SK-N-SH (cell line): ENCODE measurements around the gene WDR7. TPM values are rescaled to one million over a fixed set of nuclear protein-coding genes. Genes with fewer than 3 reads are reported as not detected.

Source experiments
- CTCF ChIA-PET: fragments of 300-600, 350-600 bp; formaldehyde crosslinking; extraction: SDS; loops from one replicate; lab custom pipeline; 2021; lab: Yijun Ruan, JAX
- POLR2A ChIA-PET: fragments of 350-600 bp; sonication (Branson Sonifier 250); formaldehyde crosslinking; extraction: SDS; loops from one replicate; lab custom pipeline; 2020; ENCODE audit warnings: antibody characterized with exemption, inconsistent platforms; lab: Yijun Ruan, JAX
- DNase-seq: peaks from one replicate; pipeline ENCODE4 v3.0.0; 2012
- H2AFZ ChIP-seq: fragments of 200-600 bp; sonication (generic); 2 replicates; pipeline ENCODE4 v1.8.1; 2016; ENCODE audit warnings: antibody characterized with exemption, mild to moderate bottlenecking, low read depth
- H3F3A ChIP-seq: fragments of 200-600 bp; sonication (generic); replicated peaks from 2 replicates; pipeline ENCODE3; 2016; ENCODE audit warnings: antibody characterized with exemption, mild to moderate bottlenecking; ENCODE audit not compliant: insufficient read depth
- H3K27ac ChIP-seq, 2 experiments: fragments of 200-500 bp in 1 of 2; fragments of 200-600 bp in 1 of 2; sonication (Bioruptor generic) in 1 of 2; sonication (generic), shearing (Covaris generic) in 1 of 2; 2 replicates each; pipeline versions ENCODE4 v1.5.1 to v1.6.1; 2014 to 2016; ENCODE audit warnings: low read depth in 2 of 2, inconsistent platforms in 1 of 2, low read length in 1 of 2, mild to moderate bottlenecking in 1 of 2, mixed read lengths in 1 of 2
- H3K27me3 ChIP-seq: fragments of 200-600 bp; sonication (generic), shearing (Covaris generic); 2 replicates; pipeline ENCODE4 v1.6.1; 2016; ENCODE audit warnings: mixed run types; ENCODE audit not compliant: insufficient read depth
- H3K36me3 ChIP-seq, 2 experiments: fragments of 200-500 bp in 1 of 2; fragments of 200-600 bp in 1 of 2; sonication (Bioruptor generic) in 1 of 2; sonication (generic) in 1 of 2; replicated peaks in 1 of 2; 2 replicates each; pipeline versions ENCODE3 to v1.5.1; 2014 to 2016; ENCODE audit warnings: low read length in 1 of 2, mild to moderate bottlenecking in 1 of 2; ENCODE audit not compliant: insufficient read depth in 2 of 2, control insufficient read depth in 1 of 2
- H3K4me1 ChIP-seq, 2 experiments: fragments of 200-500 bp in 1 of 2; fragments of 200-600 bp in 1 of 2; sonication (Bioruptor generic) in 1 of 2; sonication (generic), shearing (Covaris generic) in 1 of 2; 2 replicates each; pipeline versions ENCODE4 v1.5.1 to v1.6.1; 2014 to 2016; ENCODE audit warnings: low read depth in 1 of 2, low read length in 1 of 2, mixed run types in 1 of 2; ENCODE audit not compliant: insufficient read depth in 2 of 2, control insufficient read depth in 1 of 2
- H3K4me2 ChIP-seq: fragments of 200-600 bp; sonication (generic), shearing (Covaris generic); 2 replicates; pipeline ENCODE4 v1.6.1; 2017; ENCODE audit warnings: mixed run types
- H3K4me3 ChIP-seq, 2 experiments: fragments of 200-500 bp in 1 of 2; fragments of 200-600 bp in 1 of 2; sonication (Bioruptor generic) in 1 of 2; sonication (generic), shearing (Covaris generic) in 1 of 2; 2 replicates each; pipeline versions ENCODE4 v1.5.1 to v1.8.1; 2014 to 2016; ENCODE audit warnings: low read depth in 2 of 2, inconsistent platforms in 1 of 2, low read length in 1 of 2, mild to moderate bottlenecking in 1 of 2, mixed read lengths in 1 of 2, moderate library complexity in 1 of 2
- H3K79me2 ChIP-seq: fragments of 200-600 bp; sonication (generic); 2 replicates; pipeline ENCODE4 v1.8.1; 2017; ENCODE audit warnings: mild to moderate bottlenecking; ENCODE audit not compliant: insufficient read depth
- H3K9ac ChIP-seq: fragments of 200-600 bp; sonication (generic); 2 replicates; pipeline ENCODE4 v1.6.1; 2017; ENCODE audit warnings: mixed run types
- H3K9me2 ChIP-seq: fragments of 200-600 bp; sonication (generic); 2 replicates; pipeline ENCODE4 v1.6.1; 2017; ENCODE audit warnings: mixed run types
- H3K9me3 ChIP-seq: fragments of 200-600 bp; sonication (generic); 2 replicates; pipeline ENCODE4 v1.6.1; 2017; ENCODE audit warnings: mixed run types, mild to moderate bottlenecking, moderate library complexity
- H4K20me1 ChIP-seq: fragments of 200-600 bp; sonication (generic); 2 replicates; pipeline ENCODE4 v1.6.1; 2017; ENCODE audit warnings: mild to moderate bottlenecking, mixed run types; ENCODE audit not compliant: insufficient read depth
- CHD2 ChIP-seq: fragments of 150-350 bp; IDR thresholded peaks from 2 replicates; pipeline ENCODE4 v1.6.1; 2018; ENCODE audit warnings: low read length; ENCODE audit not compliant: partially characterized antibody
- CTCF ChIP-seq: fragments of 200-600 bp; sonication (generic); IDR thresholded peaks from 2 replicates; pipeline ENCODE4 v1.6.1; 2017; ENCODE audit warnings: antibody characterized with exemption, mild to moderate bottlenecking, moderate library complexity
- ELF1 ChIP-seq: IDR thresholded peaks from 2 replicates; pipeline ENCODE4 v1.4.0; 2012
- FOXJ3 ChIP-seq: sonication (generic); formaldehyde crosslinking; IDR thresholded peaks from 2 replicates; pipeline ENCODE4 v1.5.1; 2020; ENCODE audit warnings: mild to moderate bottlenecking, missing genetic modification reagents
- FOXM1 ChIP-seq: IDR thresholded peaks from 2 replicates; pipeline ENCODE4 v1.4.0; 2012; ENCODE audit warnings: low read depth, mild to moderate bottlenecking
- GABPA ChIP-seq: IDR thresholded peaks from 2 replicates; pipeline ENCODE4 v1.4.0; 2012; ENCODE audit warnings: low read depth, mild to moderate bottlenecking
- JUND ChIP-seq: IDR thresholded peaks from 2 replicates; pipeline ENCODE4 v1.4.0; 2012
- NRF1 ChIP-seq: IDR thresholded peaks from 2 replicates; pipeline ENCODE4 v1.6.1; 2012; ENCODE audit warnings: low read depth, mild to moderate bottlenecking, low read length
- PBX3 ChIP-seq: IDR thresholded peaks from 2 replicates; pipeline ENCODE4; 2012
- RFX5 ChIP-seq: IDR thresholded peaks from 2 replicates; pipeline ENCODE4 v1.6.1; 2012; ENCODE audit warnings: mild to moderate bottlenecking, improper control_type of control experiment, low read length
- RXRA ChIP-seq: IDR thresholded peaks from 2 replicates; pipeline ENCODE4 v1.4.0; 2012; ENCODE audit warnings: low read depth, mild to moderate bottlenecking, borderline replicate concordance
- SMC3 ChIP-seq: IDR thresholded peaks from 2 replicates; pipeline ENCODE4 v1.6.1; 2012; ENCODE audit warnings: low read depth, low read length, improper control_type of control experiment
- TCF12 ChIP-seq: IDR thresholded peaks from 2 replicates; pipeline ENCODE4 v1.4.0; 2012
- YY1 ChIP-seq: IDR thresholded peaks from 2 replicates; pipeline ENCODE4 v1.4.0; 2012; ENCODE audit warnings: low read depth, mild to moderate bottlenecking
- WGBS: methylation state at CpG from one replicate; pipeline ENCODE4 v1.1.6; 2017; ENCODE audit warnings: low lambda C conversion rate; 5-methylcytosine and 5-hydroxymethylcytosine counted together
- polyA plus RNA-seq, 3 experiments: library from polyadenylated mRNA; depleted of rRNA; stranded (reverse); fragments of >200 nt; gene quantifications; 2 replicates each; pipeline ENCODE4 v1.2.3, GENCODE V29; 2012
- TF ChIP-seq, protein P1 (sequence below): IDR thresholded peaks from 2 replicates; pipeline ENCODE4 v1.4.0; 2012; ENCODE audit warnings: low read depth, borderline replicate concordance
- TF ChIP-seq, protein P2 (sequence below): IDR thresholded peaks from 2 replicates; pipeline ENCODE4 v1.6.1; 2012; ENCODE audit warnings: mild to moderate bottlenecking, low read depth, low read length, moderate library complexity
- TF ChIP-seq, protein P3 (sequence below): IDR thresholded peaks from 2 replicates; pipeline ENCODE4 v1.4.0; 2012; ENCODE audit warnings: low read depth, borderline replicate concordance
- TF ChIP-seq, protein P4 (sequence below): IDR thresholded peaks from 2 replicates; pipeline ENCODE4 v1.4.0; 2012; ENCODE audit warnings: low read depth

WDR7 gene
- polyA plus RNA-seq, 1 of the 3 experiments (the other 2 are of a cell fraction): 4.1 TPM

GRCh38 chr18:56651771-56652092 lies 573 bp downstream of the WDR7 start:
- WGBS: 2% methylated on average over 4 of the region's 5 CpGs
- CTCF ChIA-PET: interaction anchor here (1.4 to 2.4 kb wide), 2 partner anchors 11 to 49 kb away, joined by 5 to 15 read pairs; no protein-coding TSS in a partner anchor
- no peak for TF ChIP-seq NRF1
- TF ChIP-seq, protein P1, sequence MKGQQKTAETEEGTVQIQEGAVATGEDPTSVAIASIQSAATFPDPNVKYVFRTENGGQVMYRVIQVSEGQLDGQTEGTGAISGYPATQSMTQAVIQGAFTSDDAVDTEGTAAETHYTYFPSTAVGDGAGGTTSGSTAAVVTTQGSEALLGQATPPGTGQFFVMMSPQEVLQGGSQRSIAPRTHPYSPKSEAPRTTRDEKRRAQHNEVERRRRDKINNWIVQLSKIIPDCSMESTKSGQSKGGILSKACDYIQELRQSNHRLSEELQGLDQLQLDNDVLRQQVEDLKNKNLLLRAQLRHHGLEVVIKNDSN: no peak
- TF ChIP-seq, protein P2, sequence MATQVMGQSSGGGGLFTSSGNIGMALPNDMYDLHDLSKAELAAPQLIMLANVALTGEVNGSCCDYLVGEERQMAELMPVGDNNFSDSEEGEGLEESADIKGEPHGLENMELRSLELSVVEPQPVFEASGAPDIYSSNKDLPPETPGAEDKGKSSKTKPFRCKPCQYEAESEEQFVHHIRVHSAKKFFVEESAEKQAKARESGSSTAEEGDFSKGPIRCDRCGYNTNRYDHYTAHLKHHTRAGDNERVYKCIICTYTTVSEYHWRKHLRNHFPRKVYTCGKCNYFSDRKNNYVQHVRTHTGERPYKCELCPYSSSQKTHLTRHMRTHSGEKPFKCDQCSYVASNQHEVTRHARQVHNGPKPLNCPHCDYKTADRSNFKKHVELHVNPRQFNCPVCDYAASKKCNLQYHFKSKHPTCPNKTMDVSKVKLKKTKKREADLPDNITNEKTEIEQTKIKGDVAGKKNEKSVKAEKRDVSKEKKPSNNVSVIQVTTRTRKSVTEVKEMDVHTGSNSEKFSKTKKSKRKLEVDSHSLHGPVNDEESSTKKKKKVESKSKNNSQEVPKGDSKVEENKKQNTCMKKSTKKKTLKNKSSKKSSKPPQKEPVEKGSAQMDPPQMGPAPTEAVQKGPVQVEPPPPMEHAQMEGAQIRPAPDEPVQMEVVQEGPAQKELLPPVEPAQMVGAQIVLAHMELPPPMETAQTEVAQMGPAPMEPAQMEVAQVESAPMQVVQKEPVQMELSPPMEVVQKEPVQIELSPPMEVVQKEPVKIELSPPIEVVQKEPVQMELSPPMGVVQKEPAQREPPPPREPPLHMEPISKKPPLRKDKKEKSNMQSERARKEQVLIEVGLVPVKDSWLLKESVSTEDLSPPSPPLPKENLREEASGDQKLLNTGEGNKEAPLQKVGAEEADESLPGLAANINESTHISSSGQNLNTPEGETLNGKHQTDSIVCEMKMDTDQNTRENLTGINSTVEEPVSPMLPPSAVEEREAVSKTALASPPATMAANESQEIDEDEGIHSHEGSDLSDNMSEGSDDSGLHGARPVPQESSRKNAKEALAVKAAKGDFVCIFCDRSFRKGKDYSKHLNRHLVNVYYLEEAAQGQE: no peak

DNA sequence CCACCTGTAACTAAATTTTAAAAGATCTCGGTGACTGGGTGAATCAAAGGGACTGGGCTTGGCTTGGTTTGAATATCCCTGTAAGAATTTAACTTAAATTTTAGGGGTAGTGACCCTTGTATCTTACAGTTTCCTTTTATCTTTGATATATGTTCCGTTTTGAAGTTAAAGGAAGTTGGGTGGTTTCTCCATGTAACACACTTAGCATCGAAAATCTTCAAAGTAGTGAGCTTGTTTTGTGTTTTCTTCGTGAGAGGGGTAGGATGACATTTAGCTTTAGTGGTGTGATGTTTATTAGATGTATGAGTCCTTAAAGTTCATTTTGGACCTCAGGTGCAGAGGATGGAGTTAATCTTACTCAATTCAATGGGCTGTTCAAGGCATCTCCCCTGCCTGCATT lies 1.6 kb downstream of the WDR7 start:
- ChIA-PET CTCF (interaction anchor here (0.6 to 0.7 kb wide), 2 partner anchors 14 to 50 kb away, joined by 3 read pairs; no protein-coding TSS in a partner anchor), POLR2A (interaction anchor here (2.7 kb wide), 1 partner anchor 15 kb away, joined by 10 read pairs; the partner anchor contains the start of gene TXNL1)
- Histone ChIP-seq H3K36me3 (no peaks in the 10 kb centered on the region), H2AFZ (no peak overlapping the region), H3K9me2 (no peaks in the 10 kb centered on the region), H3K4me1 (peaks cover 0 to 13% of the 10 kb centered on the region in 2 experiments; a peak in 2 of 4 replicates), H3K9ac (no peak overlapping the region), H4K20me1 (no peaks in the 10 kb centered on the region), H3K4me2 (no peak overlapping the region), H3K27me3 (no peaks in the 10 kb centered on the region), H3K4me3 (no peak overlapping the region), H3K27ac (no peak overlapping the region), H3K79me2 (peaks cover 60% of the 10 kb centered on the region), H3F3A (no peaks in the 10 kb centered on the region), H3K9me3 (no peaks in the 10 kb centered on the region)
- 77% methylated on average over 4 of the region's 4 CpGs for WGBS
- DNase-seq: no peak
- TF ChIP-seq, protein P3, sequence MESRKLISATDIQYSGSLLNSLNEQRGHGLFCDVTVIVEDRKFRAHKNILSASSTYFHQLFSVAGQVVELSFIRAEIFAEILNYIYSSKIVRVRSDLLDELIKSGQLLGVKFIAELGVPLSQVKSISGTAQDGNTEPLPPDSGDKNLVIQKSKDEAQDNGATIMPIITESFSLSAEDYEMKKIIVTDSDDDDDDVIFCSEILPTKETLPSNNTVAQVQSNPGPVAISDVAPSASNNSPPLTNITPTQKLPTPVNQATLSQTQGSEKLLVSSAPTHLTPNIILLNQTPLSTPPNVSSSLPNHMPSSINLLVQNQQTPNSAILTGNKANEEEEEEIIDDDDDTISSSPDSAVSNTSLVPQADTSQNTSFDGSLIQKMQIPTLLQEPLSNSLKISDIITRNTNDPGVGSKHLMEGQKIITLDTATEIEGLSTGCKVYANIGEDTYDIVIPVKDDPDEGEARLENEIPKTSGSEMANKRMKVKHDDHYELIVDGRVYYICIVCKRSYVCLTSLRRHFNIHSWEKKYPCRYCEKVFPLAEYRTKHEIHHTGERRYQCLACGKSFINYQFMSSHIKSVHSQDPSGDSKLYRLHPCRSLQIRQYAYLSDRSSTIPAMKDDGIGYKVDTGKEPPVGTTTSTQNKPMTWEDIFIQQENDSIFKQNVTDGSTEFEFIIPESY: no peak
- TF ChIP-seq RFX5 (no peak), JUND (no peak), TCF12 (no peak), FOXM1 (no peak), SMC3 (no peak), PBX3 (no peak), RXRA (no peak), CHD2 (no peak), FOXJ3 (no peak), GABPA (no peak), ELF1 (no peak), YY1 (no peak), CTCF (no peak)
- TF ChIP-seq, protein P4, sequence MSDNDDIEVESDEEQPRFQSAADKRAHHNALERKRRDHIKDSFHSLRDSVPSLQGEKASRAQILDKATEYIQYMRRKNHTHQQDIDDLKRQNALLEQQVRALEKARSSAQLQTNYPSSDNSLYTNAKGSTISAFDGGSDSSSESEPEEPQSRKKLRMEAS: no peak

More at GRCh38 chr18:56651771-56652092, 573 bp downstream of the WDR7 start:
- POLR2A ChIA-PET: interaction anchor here (2.7 kb wide), 1 partner anchor 14 kb away, joined by 10 read pairs; the partner anchor contains the start of gene TXNL1
- peaks cover 53% of the 10 kb centered on the region for H3K79me2 ChIP-seq
- H3K27me3 ChIP-seq: no peaks in the 10 kb centered on the region
- H4K20me1 ChIP-seq: no peaks in the 10 kb centered on the region
- H3K36me3 ChIP-seq: no peaks in the 10 kb centered on the region
- no peaks in the 10 kb centered on the region for H3K9me3 ChIP-seq
- peak overlapping the region; percentile 89 for H3K4me2 ChIP-seq
- H3K9ac ChIP-seq: peak overlapping the region; percentile 62
- peak overlapping the region; percentile 84 to 96 for H3K4me3 ChIP-seq
- H3F3A ChIP-seq: no peaks in the 10 kb centered on the region
- peak overlapping the region in 1 of 2 experiments; percentile 83; a peak in 2 of 4 replicates for H3K27ac ChIP-seq
- peak overlapping the region; percentile 98 for H2AFZ ChIP-seq
- peaks cover 0 to 13% of the 10 kb centered on the region in 2 experiments; a peak in 2 of 4 replicates for H3K4me1 ChIP-seq
- DNase-seq: no peak
- no peaks in the 10 kb centered on the region for H3K9me2 ChIP-seq
